Thyroid gland (tissue), 4 donors: Measurements from ENCODE around the gene IFT57. TPM values are rescaled to one million over a fixed set of nuclear protein-coding genes. Genes with fewer than 3 reads are reported as not detected.

Experiments used
- DNase-seq, 2 donors: peaks; one replicate each; pipeline ENCODE4 v3.0.0-alpha.2; 2019
- H3K27ac ChIP-seq, 3 donors: fragments of 200-600 bp; sonication (generic); 1 replicate in 2 of 3; 2 replicates in 1 of 3; pipeline ENCODE4 v1.5.1; 2016 to 2019; ENCODE audit warnings: mild to moderate bottlenecking in 1 of 3, moderate library complexity in 1 of 3
- H3K27me3 ChIP-seq: fragments of 200-600 bp; sonication (generic); one replicate; pipeline ENCODE4 v1.5.1; 2019
- H3K36me3 ChIP-seq, 2 donors: fragments of 200-600 bp; sonication (generic); one replicate each; pipeline ENCODE4 v1.5.1; 2016 to 2019
- H3K4me1 ChIP-seq, 2 donors: fragments of 200-600 bp; sonication (generic); one replicate each; pipeline ENCODE4 v1.5.1; 2017 to 2019
- H3K4me3 ChIP-seq, 3 donors: fragments of 200-600 bp; sonication (generic); replicated peaks in 1 of 3; 1 replicate in 2 of 3; 2 replicates in 1 of 3; pipeline ENCODE4 v1.5.1; 2016; ENCODE audit warnings: mild to moderate bottlenecking in 1 of 3
- H3K9me3 ChIP-seq: fragments of 200-600 bp; sonication (generic); one replicate; pipeline ENCODE4 v1.5.1; 2017
- POLR2A ChIP-seq, 2 donors: fragments of 450-650 bp; IDR thresholded peaks; one replicate each; pipeline ENCODE4 v1.6.1; 2017; ENCODE audit warnings: antibody characterized with exemption in 2 of 2, mild to moderate bottlenecking in 2 of 2, moderate library complexity in 1 of 2
- WGBS, 2 donors: methylation state at CpG; one replicate each; pipeline ENCODE4 v1.1.5; 2017; 5-methylcytosine and 5-hydroxymethylcytosine counted together
- intact Hi-C: fragments of 100-400 bp; cut with DNase I; formaldehyde crosslinking; loops from one replicate; pipeline ENCODE4 v1.15.1; 2023
- total RNA-seq, 4 donors: library from RNA; depleted of rRNA; stranded (reverse); fragments of >200 nt; gene quantifications; one replicate each; pipeline ENCODE4 v1.2.3, GENCODE V29; 2016
- TF ChIP-seq, protein P1 (sequence below), 6 experiments: fragments of 200-600 bp in 3 of 6; fragments of 450-650 bp in 3 of 6; sonication (generic) in 3 of 6; IDR thresholded peaks; one replicate each; pipeline ENCODE4 v1.5.1; 2016 to 2019; ENCODE audit warnings: antibody characterized with exemption in 6 of 6, mild to moderate bottlenecking in 2 of 6, inconsistent platforms in 1 of 6, moderate library complexity in 1 of 6

IFT57 gene
- total RNA-seq, 4 donors from 2014 or later = 80.1 to 139 (median 87.4) TPM

DNA sequence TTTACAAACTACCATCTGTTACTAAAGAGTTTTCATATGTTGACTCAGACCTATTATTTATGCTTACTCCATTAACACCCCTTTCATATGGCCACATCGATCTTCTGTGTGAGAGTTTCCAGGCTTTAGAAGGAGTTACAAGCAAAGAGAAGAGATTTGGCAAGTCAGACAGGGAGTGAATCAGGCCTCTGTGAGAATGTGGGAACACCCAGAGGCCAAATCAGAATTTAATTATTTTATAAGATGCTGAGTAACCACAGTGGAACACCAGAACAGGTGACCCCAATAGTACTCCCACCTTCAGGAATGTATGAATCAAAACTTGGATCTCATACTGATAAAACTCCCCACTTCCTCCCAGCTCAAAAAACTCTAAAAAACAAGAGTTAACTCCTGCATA, 42.0 kb downstream of the IFT57 start:
- H3K27ac ChIP-seq = no peak overlapping the region
- H3K36me3 ChIP-seq = peaks cover 0 to 5% of the 10 kb centered on the region in 2 donors
- H3K9me3 ChIP-seq = no peaks in the 10 kb centered on the region
- no peak for DNase-seq
- H3K4me1 ChIP-seq = peaks cover 0 to 3% of the 10 kb centered on the region in 2 donors
- 57 to 71% methylated on average over 1 of the region's 1 CpG for WGBS, 2 donors
- intact Hi-C loops = no loop called here
- TF ChIP-seq, protein P1, sequence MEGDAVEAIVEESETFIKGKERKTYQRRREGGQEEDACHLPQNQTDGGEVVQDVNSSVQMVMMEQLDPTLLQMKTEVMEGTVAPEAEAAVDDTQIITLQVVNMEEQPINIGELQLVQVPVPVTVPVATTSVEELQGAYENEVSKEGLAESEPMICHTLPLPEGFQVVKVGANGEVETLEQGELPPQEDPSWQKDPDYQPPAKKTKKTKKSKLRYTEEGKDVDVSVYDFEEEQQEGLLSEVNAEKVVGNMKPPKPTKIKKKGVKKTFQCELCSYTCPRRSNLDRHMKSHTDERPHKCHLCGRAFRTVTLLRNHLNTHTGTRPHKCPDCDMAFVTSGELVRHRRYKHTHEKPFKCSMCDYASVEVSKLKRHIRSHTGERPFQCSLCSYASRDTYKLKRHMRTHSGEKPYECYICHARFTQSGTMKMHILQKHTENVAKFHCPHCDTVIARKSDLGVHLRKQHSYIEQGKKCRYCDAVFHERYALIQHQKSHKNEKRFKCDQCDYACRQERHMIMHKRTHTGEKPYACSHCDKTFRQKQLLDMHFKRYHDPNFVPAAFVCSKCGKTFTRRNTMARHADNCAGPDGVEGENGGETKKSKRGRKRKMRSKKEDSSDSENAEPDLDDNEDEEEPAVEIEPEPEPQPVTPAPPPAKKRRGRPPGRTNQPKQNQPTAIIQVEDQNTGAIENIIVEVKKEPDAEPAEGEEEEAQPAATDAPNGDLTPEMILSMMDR (IDR thresholded peaks at IDR 0.05) = no peak
- TF ChIP-seq POLR2A (IDR thresholded peaks at IDR 0.05) = no peak
- H3K4me3 ChIP-seq = no peak overlapping the region
- no peaks in the 10 kb centered on the region for H3K27me3 ChIP-seq

DNA sequence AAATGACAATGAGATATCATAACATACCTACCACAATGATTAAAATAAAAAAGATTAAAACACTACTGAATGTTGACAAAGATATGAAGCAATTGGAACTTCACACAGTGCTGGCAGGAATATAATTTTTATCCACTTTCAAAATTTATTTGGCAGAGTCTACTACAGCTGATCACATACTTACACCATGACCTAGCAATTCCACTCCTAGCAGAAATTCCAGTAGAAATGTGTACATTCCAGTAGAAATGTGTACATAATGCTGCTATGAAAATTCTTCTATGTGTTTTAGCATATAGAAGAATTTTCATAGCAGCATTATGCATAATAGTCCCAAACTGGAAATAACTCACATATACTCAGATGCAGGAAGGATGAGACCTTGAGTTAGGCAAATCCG, 43.5 kb downstream of the IFT57 start:
- H3K4me1 ChIP-seq = peaks cover 0 to 3% of the 10 kb centered on the region in 2 donors
- H3K9me3 ChIP-seq = no peaks in the 10 kb centered on the region
- WGBS, 2 donors = 86 to 94% methylated on average over 1 of the region's 1 CpG
- no peaks in the 10 kb centered on the region for H3K27me3 ChIP-seq
- no peak for DNase-seq
- TF ChIP-seq, protein P1 (IDR thresholded peaks at IDR 0.05) = no peak
- no peak for TF ChIP-seq POLR2A (IDR thresholded peaks at IDR 0.05)
- intact Hi-C loops = no loop called here
- H3K27ac ChIP-seq = no peak overlapping the region
- no peaks in the 10 kb centered on the region for H3K36me3 ChIP-seq
- H3K4me3 ChIP-seq = no peak overlapping the region

DNA sequence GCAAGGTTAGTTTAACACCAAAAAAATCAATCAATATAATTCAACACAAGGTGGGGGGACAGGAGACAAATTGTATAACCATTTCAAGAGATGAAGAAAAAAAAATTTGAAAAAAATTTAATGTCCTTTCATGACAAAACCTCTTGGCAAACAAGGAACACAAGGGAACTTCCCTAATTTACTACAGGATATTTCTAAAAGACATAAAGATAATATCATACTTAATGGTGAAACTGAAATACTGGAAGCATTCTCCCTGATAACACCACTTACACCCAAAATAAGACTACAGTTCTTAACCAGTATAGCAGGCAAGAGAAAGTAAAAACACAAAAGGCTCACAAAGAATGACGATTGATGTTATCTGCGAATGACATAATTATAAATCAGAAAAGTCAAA, 44.7 kb downstream of the IFT57 start:
- TF ChIP-seq, protein P1 (IDR thresholded peaks at IDR 0.05) = no peak
- peaks cover 0 to 3% of the 10 kb centered on the region in 2 donors for H3K4me1 ChIP-seq
- 93 to 95% methylated on average over 2 of the region's 2 CpGs for WGBS, 2 donors
- no peaks in the 10 kb centered on the region for H3K9me3 ChIP-seq
- H3K4me3 ChIP-seq = no peak overlapping the region
- intact Hi-C loops = no loop called here
- no peaks in the 10 kb centered on the region for H3K27me3 ChIP-seq
- no peak for DNase-seq
- no peaks in the 10 kb centered on the region for H3K36me3 ChIP-seq
- H3K27ac ChIP-seq = no peak overlapping the region

DNA sequence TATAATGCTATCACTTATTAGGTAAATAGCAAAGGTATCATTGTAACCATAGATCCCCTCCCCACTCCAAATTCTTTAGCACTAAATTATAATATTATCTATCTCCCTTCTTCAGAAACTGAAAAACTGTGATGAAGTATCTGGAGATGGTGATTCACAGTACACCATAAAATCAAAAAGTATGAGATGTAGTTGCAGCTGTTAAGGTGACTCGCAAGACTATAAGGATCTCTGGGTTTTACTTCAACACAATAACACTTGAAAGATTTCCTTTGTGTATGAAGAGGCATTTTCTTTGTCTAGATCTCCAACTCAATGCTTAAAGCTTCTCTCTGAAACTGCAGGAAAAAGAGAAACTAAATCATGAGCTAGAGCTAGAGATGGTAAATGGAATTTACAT, 46.9 kb downstream of the IFT57 start:
- Histone ChIP-seq H3K4me1 (no peaks in the 10 kb centered on the region), H3K9me3 (no peaks in the 10 kb centered on the region), H3K36me3 (no peaks in the 10 kb centered on the region), H3K4me3 (no peak overlapping the region), H3K27me3 (no peaks in the 10 kb centered on the region), H3K27ac (no peak overlapping the region)
- DNase-seq = no peak
- intact Hi-C loops = no loop called here
- 95 to 96% methylated on average over 1 of the region's 1 CpG for WGBS, 2 donors
- TF ChIP-seq, protein P1 (IDR thresholded peaks at IDR 0.05) = no peak
- no peak for TF ChIP-seq POLR2A (IDR thresholded peaks at IDR 0.05)

DNA sequence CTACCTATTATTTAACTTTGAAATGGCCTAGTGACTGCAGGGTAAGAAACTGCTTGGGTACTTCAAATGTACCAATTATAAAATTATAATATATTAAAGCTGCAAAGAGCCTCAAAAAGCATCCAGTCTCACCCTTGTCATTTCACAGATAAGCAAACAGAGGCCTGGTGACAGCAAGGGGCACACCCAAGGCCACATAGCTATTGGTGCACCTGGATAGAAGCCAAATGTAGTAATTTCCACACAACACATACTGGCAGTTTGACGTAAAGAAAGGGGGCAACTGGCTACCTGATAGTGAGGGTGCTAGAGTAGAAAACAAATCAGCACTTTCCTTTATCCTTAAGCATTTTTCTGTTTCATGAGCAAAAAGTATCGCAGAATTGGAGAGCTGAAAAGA, 51.1 kb downstream of the IFT57 start:
- H3K4me1 ChIP-seq = no peaks in the 10 kb centered on the region
- no peaks in the 10 kb centered on the region for H3K27me3 ChIP-seq
- H3K9me3 ChIP-seq = no peaks in the 10 kb centered on the region
- intact Hi-C loops = no loop called here
- H3K4me3 ChIP-seq = no peak overlapping the region
- no peak for TF ChIP-seq POLR2A (IDR thresholded peaks at IDR 0.05)
- TF ChIP-seq, protein P1 (IDR thresholded peaks at IDR 0.05) = no peak
- DNase-seq = no peak
- WGBS, 2 donors = 96 to 98% methylated on average over 2 of the region's 2 CpGs
- peaks cover 0 to 6% of the 10 kb centered on the region in 2 donors for H3K36me3 ChIP-seq
- H3K27ac ChIP-seq = no peak overlapping the region
